Tibial nerve (tissue), 4 donors: ENCODE data around the gene NPIPA1.

ENCODE experiments used
- EP300 ChIP-seq, 2 donors: sonication (generic); formaldehyde crosslinking; IDR thresholded peaks; one replicate each; pipeline ENCODE4 v1.6.1; 2017; ENCODE audit warnings: antibody characterized with exemption in 2 of 2, mild to moderate bottlenecking in 1 of 2
- POLR2A ChIP-seq, 2 donors: fragments of 450-650 bp; IDR thresholded peaks; one replicate each; pipeline ENCODE4 v1.6.1; 2017; ENCODE audit warnings: antibody characterized with exemption in 2 of 2, mild to moderate bottlenecking in 2 of 2, moderate library complexity in 2 of 2
- TF ChIP-seq, protein P1 (sequence below), 5 experiments: fragments of 200-600 bp in 3 of 5; fragments of 450-650 bp in 2 of 5; sonication (generic) in 3 of 5; IDR thresholded peaks; one replicate each; pipeline ENCODE4 v1.5.1; 2016 to 2019; ENCODE audit warnings: antibody characterized with exemption in 5 of 5, mild to moderate bottlenecking in 3 of 5, moderate library complexity in 2 of 5

DNA sequence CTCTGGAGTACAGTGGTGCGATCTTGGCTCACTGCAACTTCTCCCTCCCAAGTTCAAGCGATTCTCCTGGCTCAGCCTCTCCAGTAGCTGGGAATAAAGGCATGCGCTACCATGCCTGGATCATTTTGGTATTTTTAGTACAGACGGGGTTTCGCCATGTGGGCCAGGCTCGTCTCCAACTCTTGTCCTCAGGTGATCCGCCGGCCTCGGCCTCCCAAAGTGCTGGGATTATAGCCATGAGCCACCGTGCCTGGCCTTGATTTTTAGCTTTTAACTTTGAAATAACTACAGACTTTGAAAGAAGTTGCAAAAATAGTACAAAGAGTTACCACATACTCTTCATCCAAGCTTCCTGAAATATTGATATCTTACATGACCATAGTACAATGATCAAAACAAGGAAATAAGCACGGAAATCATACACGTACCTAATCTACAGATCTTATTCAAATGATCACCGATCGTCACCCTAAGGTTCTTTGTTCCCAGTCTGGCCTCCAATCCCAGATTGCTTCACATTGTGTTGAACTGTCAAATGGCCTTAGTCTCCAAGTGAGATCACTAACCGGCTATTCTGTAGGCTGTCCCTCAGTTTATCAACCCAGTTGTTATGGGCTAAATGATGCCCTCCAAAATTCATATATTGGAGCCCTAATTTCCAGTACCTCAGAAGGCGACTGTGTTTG is 18.4 kb downstream of the NPIPA1 start:
- TF ChIP-seq, protein P1, sequence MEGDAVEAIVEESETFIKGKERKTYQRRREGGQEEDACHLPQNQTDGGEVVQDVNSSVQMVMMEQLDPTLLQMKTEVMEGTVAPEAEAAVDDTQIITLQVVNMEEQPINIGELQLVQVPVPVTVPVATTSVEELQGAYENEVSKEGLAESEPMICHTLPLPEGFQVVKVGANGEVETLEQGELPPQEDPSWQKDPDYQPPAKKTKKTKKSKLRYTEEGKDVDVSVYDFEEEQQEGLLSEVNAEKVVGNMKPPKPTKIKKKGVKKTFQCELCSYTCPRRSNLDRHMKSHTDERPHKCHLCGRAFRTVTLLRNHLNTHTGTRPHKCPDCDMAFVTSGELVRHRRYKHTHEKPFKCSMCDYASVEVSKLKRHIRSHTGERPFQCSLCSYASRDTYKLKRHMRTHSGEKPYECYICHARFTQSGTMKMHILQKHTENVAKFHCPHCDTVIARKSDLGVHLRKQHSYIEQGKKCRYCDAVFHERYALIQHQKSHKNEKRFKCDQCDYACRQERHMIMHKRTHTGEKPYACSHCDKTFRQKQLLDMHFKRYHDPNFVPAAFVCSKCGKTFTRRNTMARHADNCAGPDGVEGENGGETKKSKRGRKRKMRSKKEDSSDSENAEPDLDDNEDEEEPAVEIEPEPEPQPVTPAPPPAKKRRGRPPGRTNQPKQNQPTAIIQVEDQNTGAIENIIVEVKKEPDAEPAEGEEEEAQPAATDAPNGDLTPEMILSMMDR (IDR thresholded peaks at IDR 0.05): no peak
- no peak for TF ChIP-seq POLR2A (IDR thresholded peaks at IDR 0.05)
- no peak for TF ChIP-seq EP300 (IDR thresholded peaks at IDR 0.05)
